Measurements from ENCODE around the gene FAM236B.
"Not testable (repeated sequence)": the region's sequence is repeated elsewhere in the genome, so short reads cannot be mapped to it uniquely, and the experiment has no call there.

Gene FAM236B

DNA sequence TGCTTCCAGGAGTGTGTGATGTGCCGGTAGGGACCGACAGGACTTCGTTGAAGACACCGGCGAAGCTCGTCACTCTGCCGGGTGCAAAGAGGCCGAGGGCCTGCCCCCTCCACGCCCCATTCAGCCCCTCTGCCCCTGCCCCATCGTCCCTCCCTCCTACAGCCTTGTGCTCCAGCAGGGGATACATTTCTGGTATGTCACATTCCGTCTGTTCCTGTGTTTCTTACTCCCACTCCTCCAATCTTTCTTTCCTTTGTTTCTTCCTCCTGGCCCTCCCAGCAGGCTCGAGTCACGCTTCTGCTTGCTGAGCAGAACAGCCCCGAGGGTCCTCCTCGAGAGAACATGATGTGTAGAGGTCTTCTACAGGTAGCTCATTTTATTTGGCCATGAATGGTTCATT lies at the start of gene FAM236B:
TSS of gene FAM236B (minus strand) at position 101 of the 400 bp plus-strand sequence. CDS start at position 1, 100 bp downstream.
- H3K27ac ChIP-seq = not testable (repeated sequence)

DNA sequence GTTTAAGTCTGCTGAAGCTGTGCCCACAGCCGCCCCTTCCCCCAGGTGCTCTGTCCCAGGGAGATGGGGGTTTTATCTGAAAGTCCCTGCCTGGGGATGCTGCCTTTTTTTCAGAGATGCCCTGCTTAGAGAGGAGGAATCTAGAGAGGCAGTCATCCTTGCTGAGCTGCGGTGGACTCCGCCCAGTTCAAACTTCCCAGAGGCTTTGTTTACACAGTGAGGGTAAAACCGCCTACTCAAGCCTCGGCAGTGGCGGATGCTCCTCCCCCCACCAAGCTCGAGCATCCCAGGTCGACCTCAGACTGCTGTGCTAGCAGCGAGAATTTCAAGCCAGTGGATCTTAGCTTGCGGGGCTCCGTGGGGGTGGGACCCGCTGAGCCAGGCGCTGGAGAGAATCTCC lies 48.2 kb upstream of the FAM236B start:
- H3K27ac ChIP-seq = not testable (repeated sequence)

DNA sequence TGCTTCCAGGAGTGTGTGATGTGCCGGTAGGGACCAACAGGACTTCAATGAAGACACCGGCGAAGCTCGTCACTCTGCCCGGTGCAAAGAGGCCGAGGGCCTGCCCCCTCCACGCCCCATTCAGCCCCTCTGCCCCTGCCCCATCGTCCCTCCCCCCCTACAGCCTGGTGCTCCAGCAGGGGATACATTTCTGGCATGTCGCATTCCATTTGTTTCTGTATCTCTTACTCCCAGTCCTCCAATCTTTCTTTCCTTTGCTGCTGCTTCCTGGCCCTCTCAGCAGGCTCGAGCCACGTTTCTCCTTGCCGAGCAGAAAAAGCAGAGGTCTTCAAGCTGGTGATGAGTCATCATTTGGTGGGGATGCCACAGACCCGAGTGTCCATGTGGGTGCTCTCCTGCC lies 25.6 kb upstream of the FAM236B start, which contains the start of gene FAM236D:
TSS of gene FAM236D (minus strand) at position 101 of the 400 bp plus-strand sequence. CDS start at position 1, 100 bp downstream.
- H3K27ac ChIP-seq = not testable (repeated sequence)

DNA sequence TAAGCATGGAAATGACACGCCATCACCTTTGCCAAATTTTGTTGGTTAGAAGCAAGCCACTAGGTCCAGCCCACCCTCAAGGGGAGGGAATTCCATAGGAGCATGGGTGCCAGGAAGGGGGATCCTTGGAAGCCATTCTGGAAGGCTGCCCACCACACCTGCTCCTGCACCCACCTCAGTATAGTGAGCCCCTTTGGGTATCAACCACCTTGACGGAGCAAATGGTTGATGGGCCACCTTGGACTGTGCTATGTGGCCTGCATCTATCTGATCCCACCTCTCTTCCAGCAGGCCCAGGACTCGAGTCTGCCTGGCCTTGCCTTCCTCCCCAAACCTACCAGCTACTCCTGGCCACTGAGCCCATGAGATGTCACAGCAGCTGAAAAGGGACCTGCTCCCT lies 7.9 kb upstream of the FAM236B start:
- not testable (repeated sequence) for H3K27ac ChIP-seq

DNA sequence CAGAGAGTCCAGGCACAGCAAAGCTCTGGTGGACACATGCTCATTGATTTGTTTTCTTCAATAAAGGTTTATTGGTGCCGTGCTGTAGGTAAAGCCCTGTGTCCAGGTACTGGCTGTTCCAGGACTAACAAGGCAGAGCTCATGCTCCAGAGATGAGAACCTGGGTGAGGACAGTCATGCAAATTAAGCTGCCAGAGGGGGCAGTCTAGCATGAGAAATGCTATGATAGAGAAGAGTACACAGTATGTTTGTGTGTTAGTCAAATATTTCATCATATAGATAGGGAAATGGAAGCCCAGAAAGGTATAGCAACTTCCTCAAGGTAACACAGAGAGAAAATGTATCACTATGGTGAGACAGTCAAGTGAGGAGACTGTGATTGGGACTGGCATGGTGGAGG lies 5.7 kb upstream of the FAM236B start:
- not testable (repeated sequence) for H3K27ac ChIP-seq

DNA sequence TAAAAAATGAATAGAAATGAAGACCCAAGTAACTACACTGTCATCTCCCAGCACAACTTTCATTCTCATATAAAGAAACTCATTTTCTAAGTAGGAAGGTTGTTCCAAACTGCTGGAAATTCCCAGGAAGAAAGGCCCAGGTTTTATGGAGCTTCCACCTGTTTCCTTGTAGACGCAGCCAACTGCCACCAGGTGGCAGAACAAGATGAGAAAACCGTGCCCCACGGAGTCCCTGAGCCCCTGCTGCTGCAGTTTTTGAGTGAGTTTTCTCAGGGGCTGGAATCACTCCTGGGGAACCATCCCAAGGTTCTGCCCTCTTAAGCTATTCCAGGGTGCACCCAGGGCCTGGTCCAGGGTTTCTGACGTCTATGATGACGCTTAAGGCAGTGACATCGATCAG lies 1.5 kb upstream of the FAM236B start:
- not testable (repeated sequence) for H3K27ac ChIP-seq

DNA sequence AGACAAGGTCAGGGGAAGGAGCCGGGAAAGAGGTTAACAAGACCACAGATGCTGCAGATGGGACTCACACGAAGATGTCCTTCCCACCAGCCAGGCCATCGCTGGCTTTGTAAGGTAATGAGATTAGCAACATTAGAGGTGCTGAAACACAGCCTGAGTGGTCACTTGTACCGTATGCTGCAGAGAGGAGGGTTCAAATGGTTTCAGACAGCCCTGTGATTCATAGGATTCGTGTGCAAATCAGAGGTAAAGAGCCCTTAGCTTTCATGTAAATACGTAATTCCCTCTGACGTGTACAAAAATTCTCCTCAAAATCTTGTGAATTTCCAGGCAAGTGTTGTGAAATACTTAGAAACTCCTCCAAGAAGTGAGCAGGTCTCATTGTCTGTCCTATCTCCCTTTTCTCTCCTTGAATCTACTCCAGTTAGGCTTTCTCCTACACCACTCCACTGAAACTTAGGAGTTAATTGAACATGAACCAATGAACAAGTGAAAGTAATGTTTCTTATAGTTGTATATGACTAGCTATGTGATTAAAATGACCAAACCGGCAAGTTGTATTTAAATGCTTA lies 991 bp upstream of the FAM236B start:
- not testable (repeated sequence) for H3K27ac ChIP-seq

DNA sequence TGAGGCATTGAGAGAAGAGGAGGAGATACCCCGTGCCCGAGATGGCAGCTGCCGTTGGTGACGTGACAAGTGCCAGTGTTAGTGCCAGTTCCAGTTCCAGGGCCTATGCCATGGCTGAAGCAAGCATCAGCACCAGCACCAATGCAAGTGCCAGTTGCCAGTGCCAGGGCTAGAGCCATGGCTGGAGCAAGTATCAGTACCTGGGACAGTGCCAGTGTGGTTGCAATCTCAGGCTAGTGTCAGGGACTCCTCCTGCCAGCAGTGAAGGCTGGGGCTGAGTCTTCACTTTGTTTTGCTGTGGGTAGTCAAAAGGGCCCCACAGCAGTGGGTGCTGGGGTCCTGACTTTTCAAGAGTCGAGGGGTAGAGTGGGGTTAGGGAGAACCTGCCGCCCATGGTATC lies 4.3 kb downstream of the FAM236B start:
- H3K27ac ChIP-seq = not testable (repeated sequence)

DNA sequence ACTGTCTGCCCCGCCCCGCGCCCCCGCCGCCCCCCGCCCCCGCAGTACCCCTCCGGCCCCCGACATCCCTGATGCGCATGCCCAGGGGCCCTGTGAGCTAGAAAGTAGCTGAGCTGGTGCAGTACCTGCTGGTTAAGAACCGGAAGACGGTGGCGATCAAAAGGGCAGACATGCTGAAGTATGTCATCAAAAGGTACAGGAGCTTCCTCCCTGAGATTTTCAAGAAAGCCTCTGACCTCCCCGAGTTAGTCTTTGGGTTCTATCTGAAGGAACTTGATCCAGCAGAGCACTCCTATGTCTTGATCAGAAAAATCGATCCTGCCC lies 5.0 kb downstream of the FAM236B start:
- H3K27ac ChIP-seq = not testable (repeated sequence)

DNA sequence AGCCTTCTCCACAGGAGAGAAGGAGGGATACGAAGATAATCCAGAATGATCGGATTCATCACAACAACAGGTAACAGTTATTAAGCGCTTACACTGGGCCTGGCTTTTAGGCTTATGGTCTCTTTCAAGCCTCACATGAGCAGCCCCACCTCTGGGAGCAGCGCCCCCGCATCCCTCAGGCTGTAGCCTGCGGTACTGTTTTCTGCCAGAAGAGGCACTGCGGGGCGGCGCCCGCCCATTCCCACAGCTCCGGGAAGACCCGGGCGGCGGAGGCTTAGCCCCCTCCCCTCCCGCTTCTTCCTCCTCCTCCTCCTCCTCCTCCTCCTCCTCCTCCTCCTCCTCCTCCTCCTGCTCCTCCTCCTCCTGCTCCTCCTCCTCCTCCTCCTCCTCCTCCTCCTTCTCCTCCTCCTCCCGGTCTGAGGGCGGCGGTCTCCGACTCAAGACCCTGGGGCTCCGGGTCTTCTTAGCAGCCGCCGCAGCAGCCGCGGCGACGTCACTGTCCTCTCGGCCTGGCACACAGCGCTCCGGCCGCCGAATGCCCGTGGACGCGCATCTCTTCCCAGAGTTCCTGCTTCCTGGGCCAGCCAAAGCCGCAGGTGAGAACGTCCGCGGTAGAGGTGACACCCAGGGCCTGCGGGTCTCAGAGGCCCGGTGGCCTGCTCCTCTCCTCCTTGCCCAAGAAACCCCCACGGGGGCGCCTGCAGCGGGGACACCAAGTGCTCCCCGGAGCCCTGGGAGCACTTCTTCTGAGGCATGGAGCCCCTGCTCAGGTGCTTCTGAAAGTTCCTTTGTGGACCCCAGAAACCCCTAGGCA lies 5.6 kb downstream of the FAM236B start, which contains the start of gene DMRTC1B:
TSS of gene DMRTC1B (plus strand) at position 238 of the 814 bp plus-strand sequence. CDS start 68,246 bp downstream, outside the sequence.
- not testable (repeated sequence) for H3K27ac ChIP-seq

DNA sequence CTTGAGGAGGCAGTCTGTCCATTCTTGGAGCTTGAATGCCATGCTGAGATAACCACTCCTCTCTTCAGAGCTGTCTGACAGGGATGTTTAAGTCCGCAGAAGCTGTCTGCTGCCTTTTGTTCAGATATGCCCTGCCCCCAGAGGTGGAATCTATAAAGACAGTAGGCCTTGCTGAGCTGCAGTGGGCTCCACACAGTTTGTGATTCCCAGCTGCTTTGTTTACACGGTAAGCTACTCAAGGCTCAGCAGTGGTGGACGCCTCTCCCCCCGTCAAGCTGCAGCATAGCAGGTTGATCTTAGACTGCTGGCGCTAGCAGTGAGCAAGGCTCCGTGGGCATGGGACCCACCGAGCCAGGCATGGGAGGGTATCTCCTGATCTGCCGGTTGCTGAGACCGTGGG lies 22.0 kb downstream of the FAM236B start:
- H3K27ac ChIP-seq = not testable (repeated sequence)

DNA sequence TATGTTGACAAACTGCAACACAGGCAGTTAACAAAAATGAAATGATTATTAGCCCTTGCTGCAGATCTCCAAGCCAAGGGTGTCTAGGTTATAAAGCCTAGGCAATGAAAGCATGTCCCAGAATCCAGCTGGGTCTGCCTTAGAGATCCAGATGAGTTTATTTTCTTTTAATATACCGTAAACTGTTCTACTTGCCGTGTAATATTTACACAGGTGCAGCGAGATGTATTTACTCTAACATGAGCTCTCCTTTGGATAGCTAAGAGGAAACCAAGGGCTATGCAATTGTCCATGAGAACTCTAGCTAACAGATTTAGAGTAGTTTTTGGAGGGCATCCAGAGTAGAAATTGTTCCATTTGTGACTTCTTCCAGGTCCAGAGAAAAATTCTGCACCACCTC lies 33.9 kb downstream of the FAM236B start:
- H3K27ac ChIP-seq = not testable (repeated sequence)

DNA sequence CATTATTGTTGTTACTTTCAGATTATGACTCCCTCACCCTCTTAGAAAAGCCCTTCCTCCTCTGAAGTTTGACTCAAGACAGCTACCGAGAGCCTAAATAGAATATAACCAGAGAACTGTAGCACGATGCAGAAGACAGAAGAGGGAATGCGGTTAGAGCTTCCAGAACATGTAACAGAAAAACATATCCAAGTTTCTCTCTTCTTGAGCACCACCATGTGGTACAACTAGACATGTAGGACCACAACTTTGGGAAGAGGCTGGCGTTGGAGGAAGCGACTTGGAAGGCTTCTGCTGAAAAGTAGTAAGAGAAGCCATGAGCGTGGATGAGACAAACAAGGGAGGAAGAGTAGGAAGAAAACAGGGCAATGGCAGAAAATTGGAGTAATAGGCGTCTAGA lies 36.9 kb downstream of the FAM236B start:
- not testable (repeated sequence) for H3K27ac ChIP-seq

DNA sequence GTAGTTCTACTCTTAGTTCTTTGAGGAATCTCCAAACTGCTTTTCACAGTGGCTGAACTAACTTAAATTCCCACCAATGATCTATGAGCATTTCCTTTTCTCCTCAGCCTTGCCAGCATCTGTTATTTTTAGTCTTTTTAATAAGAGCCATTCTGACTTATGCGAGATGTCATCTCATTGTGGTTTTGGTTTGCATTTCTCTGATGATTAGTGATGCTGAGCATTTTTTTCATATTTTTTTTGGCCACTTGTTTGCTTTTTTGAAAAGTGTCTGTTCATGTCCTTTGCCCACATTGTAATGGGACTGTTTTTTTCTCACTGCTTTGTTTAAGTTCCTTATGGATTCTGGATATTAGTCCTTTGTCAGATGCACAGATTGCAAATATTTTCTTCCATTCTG lies 46.9 kb downstream of the FAM236B start:
- no peak overlapping the region for H3K27ac ChIP-seq
- TF ChIP-seq, protein P1, sequence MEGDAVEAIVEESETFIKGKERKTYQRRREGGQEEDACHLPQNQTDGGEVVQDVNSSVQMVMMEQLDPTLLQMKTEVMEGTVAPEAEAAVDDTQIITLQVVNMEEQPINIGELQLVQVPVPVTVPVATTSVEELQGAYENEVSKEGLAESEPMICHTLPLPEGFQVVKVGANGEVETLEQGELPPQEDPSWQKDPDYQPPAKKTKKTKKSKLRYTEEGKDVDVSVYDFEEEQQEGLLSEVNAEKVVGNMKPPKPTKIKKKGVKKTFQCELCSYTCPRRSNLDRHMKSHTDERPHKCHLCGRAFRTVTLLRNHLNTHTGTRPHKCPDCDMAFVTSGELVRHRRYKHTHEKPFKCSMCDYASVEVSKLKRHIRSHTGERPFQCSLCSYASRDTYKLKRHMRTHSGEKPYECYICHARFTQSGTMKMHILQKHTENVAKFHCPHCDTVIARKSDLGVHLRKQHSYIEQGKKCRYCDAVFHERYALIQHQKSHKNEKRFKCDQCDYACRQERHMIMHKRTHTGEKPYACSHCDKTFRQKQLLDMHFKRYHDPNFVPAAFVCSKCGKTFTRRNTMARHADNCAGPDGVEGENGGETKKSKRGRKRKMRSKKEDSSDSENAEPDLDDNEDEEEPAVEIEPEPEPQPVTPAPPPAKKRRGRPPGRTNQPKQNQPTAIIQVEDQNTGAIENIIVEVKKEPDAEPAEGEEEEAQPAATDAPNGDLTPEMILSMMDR (conservative IDR thresholded peaks at IDR 0.05) = no peak

DNA sequence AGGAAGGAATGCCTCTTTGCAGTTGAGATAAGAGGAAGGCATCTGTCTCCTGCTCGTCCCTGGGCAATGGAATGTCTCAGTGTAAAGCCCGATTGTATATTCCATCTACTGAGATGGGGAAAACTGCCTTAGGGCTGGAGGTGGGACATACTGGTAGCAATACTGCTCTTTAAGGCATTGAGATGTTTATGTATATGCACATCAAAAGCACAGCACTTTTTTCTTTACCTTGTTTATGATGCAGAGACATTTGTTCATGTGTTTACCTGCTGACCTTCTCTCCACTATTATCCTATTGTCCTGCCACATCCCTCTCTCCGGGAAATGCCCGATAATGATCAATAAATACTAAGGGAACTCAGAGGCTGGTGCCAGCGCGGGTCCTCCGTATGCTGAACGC lies 48.8 kb downstream of the FAM236B start:
- not testable (repeated sequence) for H3K27ac ChIP-seq

Data from VCaP (cell line).